Endothelial cell of umbilical vein (primary cell): ENCODE measurements around the gene WDR11. TPM values are rescaled to one million over a fixed set of nuclear protein-coding genes. Genes with fewer than 3 reads are reported as not detected.

ENCODE experiments used
- BruUV-seq: library from RNA; stranded (reverse); fragments of 400-500 nt; replicated peaks from 2 replicates; lab custom pipeline; 2021; lab: Mats Ljungman, UMichigan
- CTCF ChIA-PET: fragments of 300-600, 350-600 bp; sonication (Branson Sonifier 250); formaldehyde crosslinking; loops from one replicate; lab custom pipeline; 2021; ENCODE audit warnings: antibody characterized with exemption, inconsistent platforms; lab: Charles Lee
- POLR2A ChIA-PET: fragments of 300-600, 350-600 bp; sonication (Branson Sonifier 250); formaldehyde crosslinking; loops from one replicate; lab custom pipeline; 2021; ENCODE audit warnings: antibody characterized with exemption, inconsistent platforms; lab: Charles Lee
- DNase-seq: peaks from one replicate; pipeline ENCODE4 v3.0.0-alpha.2; 2011; ENCODE audit warnings: low read depth, low spot score
- FAIRE-seq: peaks from 2 replicates; lab custom pipeline; 2011; peaks lifted over from hg19 to GRCh38; lab: Jason Lieb, UNC
- H2AFZ ChIP-seq: 2 replicates; pipeline ENCODE4 v1.6.0; 2012; ENCODE audit warnings: low read depth, low read length, control low read depth, inconsistent platforms
- H3K27ac ChIP-seq: 2 replicates; pipeline ENCODE4 v1.5.1; 2011; ENCODE audit warnings: low read depth, mild to moderate bottlenecking, control low read depth, low read length, moderate library complexity; ENCODE audit not compliant: insufficient read depth
- H3K27me3 ChIP-seq, 2 experiments: 2 replicates each; pipeline versions ENCODE4 v1.6.0 to v1.6.1; 2011; ENCODE audit warnings: low read length in 2 of 2, mixed read lengths in 1 of 2; ENCODE audit not compliant: control insufficient read depth in 2 of 2, insufficient read depth in 2 of 2
- H3K36me3 ChIP-seq, 2 experiments: 2 replicates in 1 of 2; 3 replicates in 1 of 2; pipeline ENCODE4 v1.5.1; 2011; ENCODE audit warnings: low read length in 2 of 2, mild to moderate bottlenecking in 1 of 2, moderate library complexity in 1 of 2; ENCODE audit not compliant: control insufficient read depth in 2 of 2, insufficient read depth in 2 of 2; ENCODE audit errors: extremely low read depth in 1 of 2
- H3K4me1 ChIP-seq: 3 replicates; pipeline ENCODE4 v1.5.1; 2011; ENCODE audit warnings: mild to moderate bottlenecking, low read length; ENCODE audit not compliant: control insufficient read depth, insufficient read depth; ENCODE audit errors: extremely low read depth
- H3K4me2 ChIP-seq: 2 replicates; pipeline ENCODE4 v1.6.1; 2011; ENCODE audit warnings: low read length, control low read depth, mixed read lengths; ENCODE audit not compliant: insufficient read depth
- H3K4me3 ChIP-seq, 3 experiments: fragments of 200-600 bp in 1 of 3; sonication (generic), shearing (Covaris generic) in 1 of 3; replicated peaks in 1 of 3; 2 replicates each; pipeline ENCODE4 v1.5.1; 2011 to 2016; ENCODE audit warnings: control low read depth in 3 of 3, low read length in 3 of 3, mild to moderate bottlenecking in 2 of 3, inconsistent platforms in 1 of 3, low read depth in 1 of 3, moderate library complexity in 1 of 3; ENCODE audit not compliant: insufficient read depth in 1 of 3
- H3K79me2 ChIP-seq: 2 replicates; pipeline ENCODE4 v1.6.0; 2012; ENCODE audit warnings: low read length, inconsistent platforms; ENCODE audit not compliant: control insufficient read depth, insufficient read depth
- H3K9ac ChIP-seq: replicated peaks from 2 replicates; pipeline ENCODE3; 2011; ENCODE audit warnings: low read length, control low read depth; ENCODE audit not compliant: insufficient read depth; ENCODE audit errors: extremely low read depth
- H3K9me1 ChIP-seq: replicated peaks from 3 replicates; pipeline ENCODE4 v1.6.0; 2011; ENCODE audit warnings: mild to moderate bottlenecking, low read length; ENCODE audit not compliant: control insufficient read depth, insufficient read depth; ENCODE audit errors: extremely low read depth
- H3K9me3 ChIP-seq: replicated peaks from 2 replicates; pipeline ENCODE4 v1.5.1; 2012; ENCODE audit warnings: low read length, inconsistent platforms; ENCODE audit not compliant: control insufficient read depth, insufficient read depth
- H4K20me1 ChIP-seq: replicated peaks from 2 replicates; pipeline ENCODE3; 2011; ENCODE audit warnings: mild to moderate bottlenecking, low read length; ENCODE audit not compliant: control insufficient read depth, insufficient read depth; ENCODE audit errors: extremely low read depth
- EZH2 ChIP-seq: IDR thresholded peaks from 2 replicates; pipeline ENCODE4 v1.6.1; 2012; ENCODE audit warnings: borderline replicate concordance, low read depth, mild to moderate bottlenecking, moderate library complexity, low read length, inconsistent platforms; ENCODE audit not compliant: severe bottlenecking
- FOS ChIP-seq: IDR thresholded peaks from 2 replicates; pipeline ENCODE4 v1.6.1; 2011; ENCODE audit warnings: mild to moderate bottlenecking, low read length, moderate library complexity, borderline replicate concordance; ENCODE audit not compliant: insufficient read depth
- GATA2 ChIP-seq: IDR thresholded peaks from 2 replicates; pipeline ENCODE4 v1.7.0; 2011; ENCODE audit warnings: low read depth, mild to moderate bottlenecking, moderate library complexity, mixed read lengths, low read length; ENCODE audit not compliant: insufficient read length, insufficient read depth
- JUN ChIP-seq: IDR thresholded peaks from 2 replicates; pipeline ENCODE4 v1.6.1; 2011; ENCODE audit warnings: borderline replicate concordance, low read depth; ENCODE audit not compliant: insufficient read length, insufficient read depth
- MAX ChIP-seq: IDR thresholded peaks from 2 replicates; pipeline ENCODE4 v1.6.1; 2011; ENCODE audit not compliant: insufficient read depth, insufficient read length
- MYC ChIP-seq: IDR thresholded peaks from one replicate; pipeline ENCODE4 v1.6.1; 2011; ENCODE audit warnings: mild to moderate bottlenecking, low read depth, low read length
- POLR2A ChIP-seq: IDR thresholded peaks from 2 replicates; pipeline ENCODE4 v1.6.1; 2012; ENCODE audit warnings: low read depth, mild to moderate bottlenecking, control low read depth, low read length
- POLR2AphosphoS5 ChIP-seq: IDR thresholded peaks from 2 replicates; pipeline ENCODE4 v1.6.1; 2012; ENCODE audit warnings: low read depth, mild to moderate bottlenecking, control low read depth, low read length, moderate library complexity; ENCODE audit not compliant: insufficient read depth
- dilution Hi-C: fragments of 300-500 bp; cut with MboI; formaldehyde crosslinking; loops from one replicate; pipeline ENCODE4 v1.15.0; 2019; ENCODE audit warnings: low sequenced_read_pairs; ENCODE audit not compliant: extremely low pct_ligation_motif_present
- intact Hi-C: fragments of 100-400 bp; cut with micrococcal nuclease; formaldehyde crosslinking; loops from one replicate; pipeline ENCODE4 v1.10.0; 2022
- polyA plus RNA-seq, 4 experiments: library from polyadenylated mRNA; depleted of rRNA in 3 of 4; stranded (reverse) in 3 of 4; unstranded in 1 of 4; fragments of >200 nt; gene quantifications; 2 replicates each; pipeline versions ENCODE4 v1.2.1 to v1.2.3, GENCODE V29; 2011 to 2012; ENCODE audit warnings: missing spikeins in 1 of 4
- total RNA-seq: library from RNA; stranded (reverse); gene quantifications from 2 replicates; pipeline ENCODE4 v1.2.3, GENCODE V29; 2021
- TF ChIP-seq, protein P1 (sequence below), 2 donors: IDR thresholded peaks; 1 replicate in 1 of 2; 2 replicates in 1 of 2; pipeline ENCODE4 v1.5.1; 2011; ENCODE audit warnings: low read length in 2 of 2, mild to moderate bottlenecking in 2 of 2, moderate library complexity in 2 of 2, control low read depth in 1 of 2, inconsistent platforms in 1 of 2, low read depth in 1 of 2; ENCODE audit not compliant: insufficient read depth in 1 of 2; ENCODE audit errors: extremely low read depth in 1 of 2

WDR11 gene
- total and polyA plus RNA-seq, 2 donors (not counting 3 experiments of a cell fraction or from before 2014, with no cell fraction given): 63.6 to 73.9 TPM

- Histone ChIP-seq H3K4me3 (no peak overlapping the region), H3K9ac (no peak overlapping the region), H3K9me3 (no peaks in the 10 kb centered on the region), H3K79me2 (no peaks in the 10 kb centered on the region), H3K4me1 (no peaks in the 10 kb centered on the region), H3K27ac (no peak overlapping the region), H3K36me3 (no peaks in the 10 kb centered on the region), H2AFZ (no peak overlapping the region), H3K27me3 (no peaks in the 10 kb centered on the region), H3K9me1 (no peaks in the 10 kb centered on the region), H3K4me2 (no peak overlapping the region), H4K20me1 (no peaks in the 10 kb centered on the region)
- TF ChIP-seq POLR2A (no peak), GATA2 (no peak), FOS (no peak), JUN (no peak), MYC (no peak), POLR2AphosphoS5 (no peak), MAX (no peak), EZH2 (no peak)
- TF ChIP-seq, protein P1, sequence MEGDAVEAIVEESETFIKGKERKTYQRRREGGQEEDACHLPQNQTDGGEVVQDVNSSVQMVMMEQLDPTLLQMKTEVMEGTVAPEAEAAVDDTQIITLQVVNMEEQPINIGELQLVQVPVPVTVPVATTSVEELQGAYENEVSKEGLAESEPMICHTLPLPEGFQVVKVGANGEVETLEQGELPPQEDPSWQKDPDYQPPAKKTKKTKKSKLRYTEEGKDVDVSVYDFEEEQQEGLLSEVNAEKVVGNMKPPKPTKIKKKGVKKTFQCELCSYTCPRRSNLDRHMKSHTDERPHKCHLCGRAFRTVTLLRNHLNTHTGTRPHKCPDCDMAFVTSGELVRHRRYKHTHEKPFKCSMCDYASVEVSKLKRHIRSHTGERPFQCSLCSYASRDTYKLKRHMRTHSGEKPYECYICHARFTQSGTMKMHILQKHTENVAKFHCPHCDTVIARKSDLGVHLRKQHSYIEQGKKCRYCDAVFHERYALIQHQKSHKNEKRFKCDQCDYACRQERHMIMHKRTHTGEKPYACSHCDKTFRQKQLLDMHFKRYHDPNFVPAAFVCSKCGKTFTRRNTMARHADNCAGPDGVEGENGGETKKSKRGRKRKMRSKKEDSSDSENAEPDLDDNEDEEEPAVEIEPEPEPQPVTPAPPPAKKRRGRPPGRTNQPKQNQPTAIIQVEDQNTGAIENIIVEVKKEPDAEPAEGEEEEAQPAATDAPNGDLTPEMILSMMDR (IDR thresholded peaks at IDR 0.05; ENCODE audit: extremely low read depth in 1 of 2, insufficient read depth in 1 of 2, low read depth in 1 of 2, low read length in 2 of 2): no peak
- no TSS peak for BruUV-seq
- dilution Hi-C loops: no loop called here
- POLR2A ChIA-PET: no interaction called here
- CTCF ChIA-PET: no interaction called here
- intact Hi-C loops: no loop called here
- DNase-seq: no peak
- FAIRE-seq: no peak
Observed at GRCh38 chr10:120802935-120803334, 48.2 kb upstream of the WDR11 start.
